ENCODE data around the gene DDX11. TPM values are rescaled to one million over a fixed set of nuclear protein-coding genes. Genes with fewer than 3 reads are reported as not detected.

Gene DDX11
- total and polyA plus RNA-seq, 2 experiments from 2014 or later, result 66.0 to 103 TPM

- DNase-seq (ENCODE audit: low spot score) (no peak), ATAC-seq (no peak)
- TF ChIP-seq CREB1 (CRISPR knock-in tag; IDR thresholded peaks at IDR 0.05; ENCODE audit: low read depth) (no peak), JUNB (IDR thresholded peaks at IDR 0.05; ENCODE audit: unreplicated experiment) (no peak), ZNF114 (CRISPR knock-in tag; IDR thresholded peaks at IDR 0.05) (no peak), EZH2 (IDR thresholded peaks at IDR 0.05; ENCODE audit: low read depth, unreplicated experiment) (no peak), NANOG (IDR thresholded peaks at IDR 0.05; ENCODE audit: borderline replicate concordance) (no peak), CTCF (conservative IDR thresholded peaks at IDR 0.05; ENCODE audit: low read depth in 2 of 2) (no peak), EZH2phosphoT487 (IDR thresholded peaks at IDR 0.05; ENCODE audit: unreplicated experiment) (no peak), POLR2AphosphoS5 (IDR thresholded peaks at IDR 0.05; ENCODE audit: low read depth) (no peak), ZNF331 (CRISPR knock-in tag; IDR thresholded peaks at IDR 0.05; ENCODE audit: low read depth) (no peak), STAT1 (IDR thresholded peaks at IDR 0.05; ENCODE audit: unreplicated experiment) (no peak)
- TF ChIP-seq, protein P1, sequence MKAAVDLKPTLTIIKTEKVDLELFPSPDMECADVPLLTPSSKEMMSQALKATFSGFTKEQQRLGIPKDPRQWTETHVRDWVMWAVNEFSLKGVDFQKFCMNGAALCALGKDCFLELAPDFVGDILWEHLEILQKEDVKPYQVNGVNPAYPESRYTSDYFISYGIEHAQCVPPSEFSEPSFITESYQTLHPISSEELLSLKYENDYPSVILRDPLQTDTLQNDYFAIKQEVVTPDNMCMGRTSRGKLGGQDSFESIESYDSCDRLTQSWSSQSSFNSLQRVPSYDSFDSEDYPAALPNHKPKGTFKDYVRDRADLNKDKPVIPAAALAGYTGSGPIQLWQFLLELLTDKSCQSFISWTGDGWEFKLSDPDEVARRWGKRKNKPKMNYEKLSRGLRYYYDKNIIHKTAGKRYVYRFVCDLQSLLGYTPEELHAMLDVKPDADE (IDR thresholded peaks at IDR 0.05), result no peak
- Histone ChIP-seq H3K27ac (ENCODE audit: low read depth) (no peak overlapping the region), H3K36me3 (ENCODE audit: insufficient read depth) (no peaks in the 10 kb centered on the region), H3K79me2 (replicated peaks; ENCODE audit: insufficient read depth) (no peaks in the 10 kb centered on the region), H3K9me2 (ENCODE audit: insufficient read depth) (no peaks in the 10 kb centered on the region), H4K20me1 (replicated peaks; ENCODE audit: insufficient read depth) (peaks cover 4% of the 10 kb centered on the region; the same call in 1 of the 2 replicates), H3K4me3 (no peak overlapping the region), H2AFZ (no peak overlapping the region), H3F3A (replicated peaks; ENCODE audit: low read depth) (no peaks in the 10 kb centered on the region), H3K27me3 (ENCODE audit: insufficient read depth) (no peaks in the 10 kb centered on the region), H3K4me2 (no peak overlapping the region), H3K4me1 (ENCODE audit: insufficient read depth) (no peaks in the 10 kb centered on the region)
- Mint-ChIP-seq H3K27me3 (ENCODE audit: insufficient read depth, low read depth, poor library complexity) (peaks cover 8% of the 10 kb centered on the region), H3K4me3 (no peak overlapping the region), H3K4me1 (peaks cover 4% of the 10 kb centered on the region; the same call in 2 of the 3 replicates), H3K27ac (no peak overlapping the region), H3K9me3 (no peaks in the 10 kb centered on the region), H3K36me3 (ENCODE audit: low read depth) (no peaks in the 10 kb centered on the region)
These were observed 40.5 kb upstream of the DDX11 start for GRCh38 chr12:31033146-31033545.

DNA sequence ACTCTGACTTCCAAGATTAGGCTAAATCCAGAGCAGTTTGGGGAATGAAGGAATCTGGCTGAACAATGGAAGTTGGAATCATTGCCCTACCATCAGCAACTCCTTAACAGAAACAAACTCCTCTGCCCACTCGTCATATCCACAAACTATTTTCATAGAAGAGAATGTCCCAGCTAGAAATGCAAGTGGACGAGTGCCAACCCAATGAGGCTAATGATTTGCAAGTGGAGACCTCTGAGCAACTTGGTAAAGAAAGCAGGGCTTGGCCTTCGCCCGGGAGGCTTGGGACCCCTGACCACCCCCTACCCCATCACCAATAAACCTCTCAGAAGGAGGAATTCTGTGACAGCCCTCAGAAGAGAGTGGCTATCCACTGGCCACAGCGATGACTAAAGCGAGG is 40.0 kb upstream of the DDX11 start:
- H3K27ac Mint-ChIP-seq, result no peak overlapping the region
- no peak overlapping the region for H3K27ac ChIP-seq (ENCODE audit: low read depth)
- no peaks in the 10 kb centered on the region for H3K9me2 ChIP-seq (ENCODE audit: insufficient read depth)
- no peaks in the 10 kb centered on the region for H3K4me1 ChIP-seq (ENCODE audit: insufficient read depth)
- no peaks in the 10 kb centered on the region for H3K36me3 ChIP-seq (ENCODE audit: insufficient read depth)
- no peaks in the 10 kb centered on the region for H3K9me3 Mint-ChIP-seq
- peaks cover 3% of the 10 kb centered on the region; the same call in 1 of the 2 replicates for H4K20me1 ChIP-seq (replicated peaks; ENCODE audit: insufficient read depth)
- peaks cover 8% of the 10 kb centered on the region for H3K27me3 Mint-ChIP-seq (ENCODE audit: insufficient read depth, low read depth, poor library complexity)
- H3K4me2 ChIP-seq, result no peak overlapping the region
- no peaks in the 10 kb centered on the region for H3F3A ChIP-seq (replicated peaks; ENCODE audit: low read depth)
- no peak overlapping the region for H3K4me3 ChIP-seq
- TF ChIP-seq ZNF331 (CRISPR knock-in tag; IDR thresholded peaks at IDR 0.05; ENCODE audit: low read depth), result no peak
- TF ChIP-seq NANOG (IDR thresholded peaks at IDR 0.05; ENCODE audit: borderline replicate concordance), result no peak
- H3K27me3 ChIP-seq (ENCODE audit: insufficient read depth), result no peaks in the 10 kb centered on the region
- no peak overlapping the region for H2AFZ ChIP-seq
- DNase-seq (ENCODE audit: low spot score) (no peak), ATAC-seq (no peak)
- peaks cover 4% of the 10 kb centered on the region; the same call in 2 of the 3 replicates for H3K4me1 Mint-ChIP-seq
- H3K36me3 Mint-ChIP-seq (ENCODE audit: low read depth), result no peaks in the 10 kb centered on the region
- no peak overlapping the region for H3K4me3 Mint-ChIP-seq
- no peaks in the 10 kb centered on the region for H3K79me2 ChIP-seq (replicated peaks; ENCODE audit: insufficient read depth)

All from GM23338 (cell line).